Measurements from ENCODE around the gene GRK5.

- no peak for TF ChIP-seq CTCF (IDR thresholded peaks at IDR 0.05; ENCODE audit: low read depth, low read length, poor library complexity, severe bottlenecking)
- no peak for TF ChIP-seq EZH2phosphoT487 (IDR thresholded peaks at IDR 0.05; ENCODE audit: borderline replicate concordance, low read length)
Measured at GRCh38 chr10:119298810-119299209, 91.4 kb downstream of the GRK5 start.
